ENCODE results near the gene ETNPPL.

The ETNPPL gene

GRCh38 chr4:108763226-108763593 lies 357 bp upstream of the ETNPPL start:
- Histone ChIP-seq H3K9me3 (ENCODE audit: insufficient read depth, low read length) (no peaks in the 10 kb centered on the region), H3K36me3 (ENCODE audit: insufficient read depth, insufficient read length, low read length) (no peaks in the 10 kb centered on the region), H3K4me1 (ENCODE audit: insufficient read depth, insufficient read length) (no peaks in the 10 kb centered on the region), H3K4me3 (ENCODE audit: insufficient read length, low read depth) (peak overlapping the region; percentile 71), H3K9ac (ENCODE audit: insufficient read length, low read depth) (peak overlapping the region; percentile 3), H3K27me3 (ENCODE audit: insufficient read depth, insufficient read length) (peaks cover 41% of the 10 kb centered on the region)
- TF ChIP-seq SUZ12 (IDR thresholded peaks at IDR 0.05; ENCODE audit: extremely low read depth, insufficient read depth, insufficient read length) (no peak), YY1 (IDR thresholded peaks at IDR 0.05; ENCODE audit: insufficient read depth, insufficient read length) (no peak), ZNF274 (IDR thresholded peaks at IDR 0.05; ENCODE audit: low read depth, low read length) (no peak)
- DNase-seq (ENCODE audit: low read depth, low spot score) = no peak

- Histone ChIP-seq H3K4me1 (ENCODE audit: insufficient read depth, insufficient read length) (no peaks in the 10 kb centered on the region), H3K9me3 (ENCODE audit: insufficient read depth, low read length) (no peaks in the 10 kb centered on the region), H3K27me3 (ENCODE audit: insufficient read depth, insufficient read length) (peaks cover 39% of the 10 kb centered on the region), H3K4me3 (ENCODE audit: insufficient read length, low read depth) (no peak overlapping the region), H3K36me3 (ENCODE audit: insufficient read depth, insufficient read length, low read length) (no peaks in the 10 kb centered on the region), H3K9ac (ENCODE audit: insufficient read length, low read depth) (no peak overlapping the region)
- TF ChIP-seq ZNF274 (IDR thresholded peaks at IDR 0.05; ENCODE audit: low read depth, low read length) (no peak), SUZ12 (IDR thresholded peaks at IDR 0.05; ENCODE audit: extremely low read depth, insufficient read depth, insufficient read length) (no peak), YY1 (IDR thresholded peaks at IDR 0.05; ENCODE audit: insufficient read depth, insufficient read length) (no peak)
- DNase-seq (ENCODE audit: low read depth, low spot score) = no peak
Observed at GRCh38 chr4:108758498-108758897, 4.4 kb downstream of the ETNPPL start.

- H3K9me3 ChIP-seq (ENCODE audit: insufficient read depth, low read length) = no peaks in the 10 kb centered on the region
- no peak for DNase-seq (ENCODE audit: low read depth, low spot score)
- no peak overlapping the region for H3K4me3 ChIP-seq (ENCODE audit: insufficient read length, low read depth)
- H3K36me3 ChIP-seq (ENCODE audit: insufficient read depth, insufficient read length, low read length) = no peaks in the 10 kb centered on the region
- TF ChIP-seq ZNF274 (IDR thresholded peaks at IDR 0.05; ENCODE audit: low read depth, low read length) = no peak
- no peak for TF ChIP-seq SUZ12 (IDR thresholded peaks at IDR 0.05; ENCODE audit: extremely low read depth, insufficient read depth, insufficient read length)
- TF ChIP-seq YY1 (IDR thresholded peaks at IDR 0.05; ENCODE audit: insufficient read depth, insufficient read length) = no peak
- no peaks in the 10 kb centered on the region for H3K4me1 ChIP-seq (ENCODE audit: insufficient read depth, insufficient read length)
- H3K9ac ChIP-seq (ENCODE audit: insufficient read length, low read depth) = no peak overlapping the region
- H3K27me3 ChIP-seq (ENCODE audit: insufficient read depth, insufficient read length) = peaks cover under 1% of the 10 kb centered on the region
Observed at GRCh38 chr4:108754327-108754726, 8.5 kb downstream of the ETNPPL start.

GRCh38 chr4:108751321-108751720 lies 11.5 kb downstream of the ETNPPL start:
- Histone ChIP-seq H3K36me3 (ENCODE audit: insufficient read depth, insufficient read length, low read length) (no peaks in the 10 kb centered on the region), H3K9ac (ENCODE audit: insufficient read length, low read depth) (no peak overlapping the region), H3K4me1 (ENCODE audit: insufficient read depth, insufficient read length) (no peaks in the 10 kb centered on the region), H3K27me3 (ENCODE audit: insufficient read depth, insufficient read length) (no peaks in the 10 kb centered on the region), H3K4me3 (ENCODE audit: insufficient read length, low read depth) (no peak overlapping the region), H3K9me3 (ENCODE audit: insufficient read depth, low read length) (no peaks in the 10 kb centered on the region)
- TF ChIP-seq ZNF274 (IDR thresholded peaks at IDR 0.05; ENCODE audit: low read depth, low read length) (no peak), YY1 (IDR thresholded peaks at IDR 0.05; ENCODE audit: insufficient read depth, insufficient read length) (no peak), SUZ12 (IDR thresholded peaks at IDR 0.05; ENCODE audit: extremely low read depth, insufficient read depth, insufficient read length) (no peak)
- DNase-seq (ENCODE audit: low read depth, low spot score) = no peak

- H3K9ac ChIP-seq (ENCODE audit: insufficient read length, low read depth) = no peak overlapping the region
- no peaks in the 10 kb centered on the region for H3K36me3 ChIP-seq (ENCODE audit: insufficient read depth, insufficient read length, low read length)
- H3K4me3 ChIP-seq (ENCODE audit: insufficient read length, low read depth) = no peak overlapping the region
- TF ChIP-seq ZNF274 (IDR thresholded peaks at IDR 0.05; ENCODE audit: low read depth, low read length) (no peak), SUZ12 (IDR thresholded peaks at IDR 0.05; ENCODE audit: extremely low read depth, insufficient read depth, insufficient read length) (no peak), YY1 (IDR thresholded peaks at IDR 0.05; ENCODE audit: insufficient read depth, insufficient read length) (no peak)
- DNase-seq (ENCODE audit: low read depth, low spot score) = no peak
- no peaks in the 10 kb centered on the region for H3K9me3 ChIP-seq (ENCODE audit: insufficient read depth, low read length)
- H3K27me3 ChIP-seq (ENCODE audit: insufficient read depth, insufficient read length) = no peaks in the 10 kb centered on the region
- no peaks in the 10 kb centered on the region for H3K4me1 ChIP-seq (ENCODE audit: insufficient read depth, insufficient read length)
Observed at GRCh38 chr4:108749119-108749518, 13.7 kb downstream of the ETNPPL start.

GRCh38 chr4:108746511-108746910 lies 16.3 kb downstream of the ETNPPL start:
- Histone ChIP-seq H3K9me3 (ENCODE audit: insufficient read depth, low read length) (no peaks in the 10 kb centered on the region), H3K36me3 (ENCODE audit: insufficient read depth, insufficient read length, low read length) (no peaks in the 10 kb centered on the region), H3K27me3 (ENCODE audit: insufficient read depth, insufficient read length) (no peaks in the 10 kb centered on the region), H3K4me3 (ENCODE audit: insufficient read length, low read depth) (no peak overlapping the region), H3K4me1 (ENCODE audit: insufficient read depth, insufficient read length) (no peaks in the 10 kb centered on the region), H3K9ac (ENCODE audit: insufficient read length, low read depth) (no peak overlapping the region)
- TF ChIP-seq ZNF274 (IDR thresholded peaks at IDR 0.05; ENCODE audit: low read depth, low read length) = no peak
- no peak for TF ChIP-seq SUZ12 (IDR thresholded peaks at IDR 0.05; ENCODE audit: extremely low read depth, insufficient read depth, insufficient read length)
- no peak for TF ChIP-seq YY1 (IDR thresholded peaks at IDR 0.05; ENCODE audit: insufficient read depth, insufficient read length)
- DNase-seq (ENCODE audit: low read depth, low spot score) = no peak

GRCh38 chr4:108744307-108744706 lies 18.5 kb downstream of the ETNPPL start:
- Histone ChIP-seq H3K4me3 (ENCODE audit: insufficient read length, low read depth) (no peak overlapping the region), H3K4me1 (ENCODE audit: insufficient read depth, insufficient read length) (no peaks in the 10 kb centered on the region), H3K27me3 (ENCODE audit: insufficient read depth, insufficient read length) (no peaks in the 10 kb centered on the region), H3K9ac (ENCODE audit: insufficient read length, low read depth) (no peak overlapping the region), H3K36me3 (ENCODE audit: insufficient read depth, insufficient read length, low read length) (no peaks in the 10 kb centered on the region), H3K9me3 (ENCODE audit: insufficient read depth, low read length) (no peaks in the 10 kb centered on the region)
- no peak for DNase-seq (ENCODE audit: low read depth, low spot score)
- TF ChIP-seq ZNF274 (IDR thresholded peaks at IDR 0.05; ENCODE audit: low read depth, low read length) = no peak
- TF ChIP-seq YY1 (IDR thresholded peaks at IDR 0.05; ENCODE audit: insufficient read depth, insufficient read length) = no peak
- no peak for TF ChIP-seq SUZ12 (IDR thresholded peaks at IDR 0.05; ENCODE audit: extremely low read depth, insufficient read depth, insufficient read length)
